Hepatocyte (in vitro differentiated cells): Measurements from ENCODE around the gene CMTR1.

ENCODE experiments used
- CTCF ChIP-seq: fragments of 200-600 bp; sonication (generic); IDR thresholded peaks from 2 replicates; pipeline ENCODE4 v1.5.1; 2016; ENCODE audit warnings: antibody characterized with exemption, mild to moderate bottlenecking; ENCODE audit not compliant: poor library complexity
- EZH2 ChIP-seq: fragments of 200-600 bp; sonication (generic); IDR thresholded peaks from 2 replicates; pipeline ENCODE4 v1.6.1; 2016; ENCODE audit warnings: antibody characterized with exemption, mild to moderate bottlenecking, borderline replicate concordance
- EZH2phosphoT487 ChIP-seq: fragments of 200-600 bp; sonication (generic); IDR thresholded peaks from one replicate; pipeline ENCODE4 v1.6.1; 2018; ENCODE audit warnings: antibody characterized with exemption, mild to moderate bottlenecking, low read depth, moderate library complexity; ENCODE audit not compliant: unreplicated experiment, severe bottlenecking

DNA sequence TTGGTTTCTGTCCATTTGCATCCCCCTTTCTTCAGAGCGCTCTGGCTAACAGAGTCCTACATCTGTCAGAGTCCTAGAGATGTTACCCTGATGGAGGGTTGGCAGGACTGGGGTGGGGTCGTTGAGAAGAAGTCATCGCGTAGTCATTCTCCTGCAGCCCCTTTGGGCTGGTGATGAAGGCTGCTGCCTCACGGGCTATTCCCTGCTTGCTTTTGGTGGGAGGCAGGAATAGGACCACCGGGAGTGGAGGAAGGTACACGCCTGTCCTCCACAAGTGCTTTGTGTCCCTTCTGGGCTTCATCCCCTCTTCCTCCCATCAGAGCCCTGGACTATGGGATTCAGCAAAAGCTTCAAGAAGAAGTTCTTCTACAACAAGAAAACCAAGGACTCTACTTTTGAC lies 45.8 kb downstream of the CMTR1 start:
- no peak for TF ChIP-seq CTCF
- no peak for TF ChIP-seq EZH2
- no peak for TF ChIP-seq EZH2phosphoT487
